ENCODE measurements around the gene GMDS. TPM values are rescaled to one million over a fixed set of nuclear protein-coding genes. Genes with fewer than 3 reads are reported as not detected.
A peak's percentile ranks its signal among the peaks of the same experiment; 100 is the strongest.

Gene GMDS
- total and polyA plus RNA-seq, 2 of the 13 experiments (the other 11 are each of a cell fraction or from before 2014, with no cell fraction given) = 64.4 to 112 TPM

GRCh38 chr6:2259002-2259494 lies 13.6 kb upstream of the GMDS start (continued):
- no peak for TF ChIP-seq PHF20 (CRISPR knock-in tag; IDR thresholded peaks at IDR 0.05)
- peak; percentile 67 for TF ChIP-seq NR2C2 (CRISPR knock-in tag; IDR thresholded peaks at IDR 0.05; ENCODE audit: borderline replicate concordance)
- TF ChIP-seq GRHL1 (CRISPR knock-in tag; conservative IDR thresholded peaks at IDR 0.05) = no peak
- no peak for TF ChIP-seq ZFY (CRISPR knock-in tag; IDR thresholded peaks at IDR 0.05)
- no peak for TF ChIP-seq CAMTA2 (CRISPR knock-in tag; IDR thresholded peaks at IDR 0.05; ENCODE audit: borderline replicate concordance)
- TF ChIP-seq, protein P1, sequence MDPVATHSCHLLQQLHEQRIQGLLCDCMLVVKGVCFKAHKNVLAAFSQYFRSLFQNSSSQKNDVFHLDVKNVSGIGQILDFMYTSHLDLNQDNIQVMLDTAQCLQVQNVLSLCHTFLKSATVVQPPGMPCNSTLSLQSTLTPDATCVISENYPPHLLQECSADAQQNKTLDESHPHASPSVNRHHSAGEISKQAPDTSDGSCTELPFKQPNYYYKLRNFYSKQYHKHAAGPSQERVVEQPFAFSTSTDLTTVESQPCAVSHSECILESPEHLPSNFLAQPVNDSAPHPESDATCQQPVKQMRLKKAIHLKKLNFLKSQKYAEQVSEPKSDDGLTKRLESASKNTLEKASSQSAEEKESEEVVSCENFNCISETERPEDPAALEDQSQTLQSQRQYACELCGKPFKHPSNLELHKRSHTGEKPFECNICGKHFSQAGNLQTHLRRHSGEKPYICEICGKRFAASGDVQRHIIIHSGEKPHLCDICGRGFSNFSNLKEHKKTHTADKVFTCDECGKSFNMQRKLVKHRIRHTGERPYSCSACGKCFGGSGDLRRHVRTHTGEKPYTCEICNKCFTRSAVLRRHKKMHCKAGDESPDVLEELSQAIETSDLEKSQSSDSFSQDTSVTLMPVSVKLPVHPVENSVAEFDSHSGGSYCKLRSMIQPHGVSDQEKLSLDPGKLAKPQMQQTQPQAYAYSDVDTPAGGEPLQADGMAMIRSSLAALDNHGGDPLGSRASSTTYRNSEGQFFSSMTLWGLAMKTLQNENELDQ (CRISPR knock-in tag; IDR thresholded peaks at IDR 0.05; ENCODE audit: borderline replicate concordance) = no peak
- TF ChIP-seq ZNF646 (CRISPR knock-in tag; IDR thresholded peaks at IDR 0.05) = no peak
- TF ChIP-seq JUNB (CRISPR knock-in tag; IDR thresholded peaks at IDR 0.05; ENCODE audit: borderline replicate concordance) = no peak
- TF ChIP-seq MYPOP (CRISPR knock-in tag; IDR thresholded peaks at IDR 0.05) = no peak; the same call in 1 of the 2 replicates
- TF ChIP-seq MXD4 (CRISPR knock-in tag; IDR thresholded peaks at IDR 0.05) = no peak
- no peak for TF ChIP-seq ZNF20 (CRISPR knock-in tag; IDR thresholded peaks at IDR 0.05)
- no peak for TF ChIP-seq CCDC6 (CRISPR knock-in tag; IDR thresholded peaks at IDR 0.05)
- TF ChIP-seq STAT5B (CRISPR knock-in tag; IDR thresholded peaks at IDR 0.05) = no peak
- TF ChIP-seq ZNF44 (CRISPR knock-in tag; IDR thresholded peaks at IDR 0.05) = no peak
- peak; percentile 99 for TF ChIP-seq ZBTB20 (CRISPR knock-in tag; IDR thresholded peaks at IDR 0.05; ENCODE audit: borderline replicate concordance, low read depth)
- peak; percentile 80 for TF ChIP-seq PHF5A (CRISPR knock-in tag; IDR thresholded peaks at IDR 0.05; ENCODE audit: low read depth, unreplicated experiment)
- TF ChIP-seq, protein P2, sequence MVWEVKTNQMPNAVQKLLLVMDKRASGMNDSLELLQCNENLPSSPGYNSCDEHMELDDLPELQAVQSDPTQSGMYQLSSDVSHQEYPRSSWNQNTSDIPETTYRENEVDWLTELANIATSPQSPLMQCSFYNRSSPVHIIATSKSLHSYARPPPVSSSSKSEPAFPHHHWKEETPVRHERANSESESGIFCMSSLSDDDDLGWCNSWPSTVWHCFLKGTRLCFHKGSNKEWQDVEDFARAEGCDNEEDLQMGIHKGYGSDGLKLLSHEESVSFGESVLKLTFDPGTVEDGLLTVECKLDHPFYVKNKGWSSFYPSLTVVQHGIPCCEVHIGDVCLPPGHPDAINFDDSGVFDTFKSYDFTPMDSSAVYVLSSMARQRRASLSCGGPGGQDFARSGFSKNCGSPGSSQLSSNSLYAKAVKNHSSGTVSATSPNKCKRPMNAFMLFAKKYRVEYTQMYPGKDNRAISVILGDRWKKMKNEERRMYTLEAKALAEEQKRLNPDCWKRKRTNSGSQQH (CRISPR knock-in tag; IDR thresholded peaks at IDR 0.05; ENCODE audit: low read depth) = no peak
